CD14-positive monocyte (primary cell): ENCODE measurements around the gene ZYX. TPM values are rescaled to one million over a fixed set of nuclear protein-coding genes. Genes with fewer than 3 reads are reported as not detected.

ENCODE experiments used
- DNase-seq, 3 donors: peaks; one replicate each; pipeline ENCODE4 v3.0.0-alpha.2; 2011 to 2022
- H2AFZ ChIP-seq: 2 replicates; pipeline ENCODE4 v1.6.0; 2012; ENCODE audit warnings: mild to moderate bottlenecking, low read depth, low read length, inconsistent platforms; ENCODE audit not compliant: insufficient read depth, poor library complexity, severe bottlenecking
- H3K27ac ChIP-seq, 2 donors: 1 replicate in 1 of 2; 2 replicates in 1 of 2; pipeline ENCODE4 v1.5.1; 2012 to 2013; ENCODE audit warnings: low read length in 2 of 2, control low read depth in 1 of 2, inconsistent platforms in 1 of 2, low read depth in 1 of 2, mild to moderate bottlenecking in 1 of 2
- H3K27me3 ChIP-seq, 2 donors: one replicate each; pipeline versions ENCODE4 v1.6.0 to v1.6.1; 2011 to 2013; ENCODE audit warnings: low read length in 2 of 2; ENCODE audit not compliant: control insufficient read depth in 2 of 2, insufficient read depth in 2 of 2
- H3K36me3 ChIP-seq, 2 donors: replicated peaks in 1 of 2; 1 replicate in 1 of 2; 2 replicates in 1 of 2; pipeline versions ENCODE4 v1.5.1 to v1.6.1; 2012 to 2013; ENCODE audit warnings: low read length in 2 of 2, control low read depth in 1 of 2, inconsistent platforms in 1 of 2, mild to moderate bottlenecking in 1 of 2; ENCODE audit not compliant: insufficient read depth in 2 of 2, control insufficient read depth in 1 of 2
- H3K4me1 ChIP-seq, 2 donors: 1 replicate in 1 of 2; 2 replicates in 1 of 2; pipeline versions ENCODE4 v1.5.1 to v1.6.1; 2012 to 2013; ENCODE audit warnings: low read length in 2 of 2, control low read depth in 1 of 2, inconsistent platforms in 1 of 2, mild to moderate bottlenecking in 1 of 2, moderate library complexity in 1 of 2; ENCODE audit not compliant: insufficient read depth in 2 of 2, control insufficient read depth in 1 of 2
- H3K4me2 ChIP-seq: replicated peaks from 2 replicates; pipeline ENCODE3; 2012; ENCODE audit warnings: low read length, moderate library complexity, mild to moderate bottlenecking; ENCODE audit not compliant: poor library complexity, severe bottlenecking; ENCODE audit errors: extremely low read depth
- H3K4me3 ChIP-seq, 3 experiments: fragments of 200-600 bp in 1 of 3; sonication (generic) in 1 of 3; replicated peaks in 1 of 3; 1 replicate in 2 of 3; 2 replicates in 1 of 3; pipeline ENCODE4 v1.5.1; 2011 to 2013; ENCODE audit warnings: low read length in 3 of 3, mild to moderate bottlenecking in 3 of 3, control low read depth in 2 of 3, low read depth in 2 of 3, inconsistent platforms in 1 of 3, moderate library complexity in 1 of 3
- H3K79me2 ChIP-seq: 2 replicates; pipeline ENCODE4 v1.6.0; 2012; ENCODE audit warnings: mild to moderate bottlenecking, control low read depth, inconsistent platforms, low read length, moderate library complexity; ENCODE audit not compliant: insufficient read depth
- H3K9ac ChIP-seq: 2 replicates; pipeline ENCODE4 v1.6.0; 2017; ENCODE audit warnings: low read length, mild to moderate bottlenecking; ENCODE audit not compliant: insufficient read depth, poor library complexity, severe bottlenecking
- H3K9me3 ChIP-seq, 2 donors: replicated peaks in 1 of 2; 1 replicate in 1 of 2; 2 replicates in 1 of 2; pipeline versions ENCODE4 v1.5.1 to v1.6.1; 2012 to 2013; ENCODE audit warnings: low read length in 2 of 2, control low read depth in 1 of 2; ENCODE audit not compliant: control insufficient read depth in 1 of 2, insufficient read depth in 1 of 2
- H4K20me1 ChIP-seq: 2 replicates; pipeline ENCODE4 v1.6.0; 2012; ENCODE audit warnings: mild to moderate bottlenecking, low read length, control low read depth, moderate library complexity; ENCODE audit not compliant: insufficient read depth
- H3K27ac Mint-ChIP-seq, 7 donors: one replicate each; pipeline ENCODE4 v1.8.0; 2020; ENCODE audit warnings: mild to moderate bottlenecking in 7 of 7, mixed read lengths in 7 of 7, moderate library complexity in 6 of 7, inconsistent platforms in 2 of 7
- H3K27me3 Mint-ChIP-seq, 3 donors: one replicate each; pipeline ENCODE4 v1.8.0; 2021 to 2022; ENCODE audit warnings: low read depth in 3 of 3, mild to moderate bottlenecking in 3 of 3, mixed read lengths in 3 of 3, moderate library complexity in 3 of 3, inconsistent platforms in 1 of 3
- H3K36me3 Mint-ChIP-seq, 2 donors: one replicate each; pipeline ENCODE4 v1.8.0; 2020; ENCODE audit warnings: mixed read lengths in 2 of 2, inconsistent platforms in 1 of 2, mild to moderate bottlenecking in 1 of 2
- H3K4me1 Mint-ChIP-seq: one replicate; pipeline ENCODE4 v1.8.0; 2020; ENCODE audit warnings: mild to moderate bottlenecking, mixed read lengths
- H3K4me3 Mint-ChIP-seq, 2 donors: one replicate each; pipeline ENCODE4 v1.8.0; 2020; ENCODE audit warnings: mild to moderate bottlenecking in 2 of 2, mixed read lengths in 2 of 2, moderate library complexity in 1 of 2
- H3K9me3 Mint-ChIP-seq, 7 donors: one replicate each; pipeline ENCODE4 v1.8.0; 2020 to 2022; ENCODE audit warnings: mixed read lengths in 7 of 7, mild to moderate bottlenecking in 6 of 7, moderate library complexity in 6 of 7, inconsistent platforms in 2 of 7
- CTCF ChIP-seq: fragments of 200-600 bp; IDR thresholded peaks from one replicate; pipeline ENCODE4 v1.8.0; 2022; ENCODE audit warnings: antibody characterized with exemption, mild to moderate bottlenecking
- WGBS: methylation state at CpG from one replicate; pipeline ENCODE4 v1.1.5; 2013; ENCODE audit warnings: missing lambda C conversion rate; ENCODE audit not compliant: insufficient coverage; 5-methylcytosine and 5-hydroxymethylcytosine counted together
- intact Hi-C, 2 donors: fragments of 100-400 bp; cut with micrococcal nuclease; formaldehyde crosslinking; loops; one replicate each; pipeline versions ENCODE4 v1.15.0 to v1.15.1; 2023
- polyA plus RNA-seq, 3 donors: library from polyadenylated mRNA; depleted of rRNA in 1 of 3; unstranded in 2 of 3; stranded (reverse) in 1 of 3; fragments of 300-500 nt in 2 of 3; fragments of >200 nt in 1 of 3; fragmentation: Illumina TruSeq in 2 of 3; gene quantifications; 1 replicate in 2 of 3; 2 replicates in 1 of 3; pipeline ENCODE4 v1.2.3, GENCODE V29; 2012 to 2021

The ZYX gene
- polyA plus RNA-seq, 3 donors = 198 to 417 (median 331) TPM

DNA sequence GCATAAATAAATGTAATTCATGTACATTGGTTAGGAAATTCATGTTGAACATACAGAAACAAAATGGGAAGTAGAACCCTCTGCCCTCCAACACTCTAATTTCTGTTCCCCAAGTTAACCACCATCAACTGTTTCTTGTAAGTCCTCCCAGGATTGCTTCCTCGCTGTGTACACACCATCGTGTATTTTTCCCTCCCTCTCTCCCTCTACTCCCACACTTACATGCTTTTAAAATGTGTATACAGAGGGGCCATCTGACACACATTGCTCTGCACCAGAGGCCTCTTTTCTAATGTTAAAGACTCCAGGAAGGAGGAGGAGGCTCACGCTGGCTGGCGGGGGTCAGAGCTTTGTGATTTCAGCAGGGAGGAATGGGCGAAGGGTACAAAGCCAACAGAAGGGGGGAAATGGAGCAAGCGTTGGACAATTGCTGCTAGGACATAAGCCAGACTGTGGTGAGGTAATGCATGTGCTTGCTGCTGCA is 29.4 kb downstream of the ZYX start:
- Histone ChIP-seq H3K36me3 (no peaks in the 10 kb centered on the region), H3K79me2 (peaks cover 51% of the 10 kb centered on the region), H3K9me3 (no peaks in the 10 kb centered on the region), H3K4me3 (peak overlapping the region; percentile 24 to 68 (median 36)), H3K27ac (peak overlapping the region; percentile 80 to 81), H4K20me1 (no peaks in the 10 kb centered on the region), H3K9ac (peak overlapping the region; percentile 20), H3K27me3 (no peaks in the 10 kb centered on the region), H3K4me2 (peak overlapping the region; percentile 76), H3K4me1 (peaks cover 68 to 80% of the 10 kb centered on the region in 2 donors), H2AFZ (peak overlapping the region; percentile 52)
- Mint-ChIP-seq H3K9me3 (peaks cover 0 to 4% (median 0%) of the 10 kb centered on the region in 7 donors), H3K27ac (peak overlapping the region; percentile 88 to 96 (median 94)), H3K36me3 (no peaks in the 10 kb centered on the region), H3K4me3 (peak overlapping the region; percentile 74 to 86), H3K27me3 (peaks cover 0 to 3% (median 0%) of the 10 kb centered on the region in 3 donors), H3K4me1 (peaks cover 82% of the 10 kb centered on the region)
- DNase-seq = peak; percentile 60 to 82 (median 62)
- intact Hi-C loops = loop anchor here in 1 of 2 donors (10.0 kb wide), 3 partner anchors 46 to 166 kb away; partner anchors contain the start of gene FAM131B
- no peak for TF ChIP-seq CTCF
- WGBS = 0% methylated on average over 4 of the region's 6 CpGs

- H3K4me3 Mint-ChIP-seq = peak overlapping the region in 1 of 2 donors; percentile 57
- H3K27ac Mint-ChIP-seq = peak overlapping the region; percentile 87 to 96 (median 89)
- peaks cover 86% of the 10 kb centered on the region for H3K4me1 Mint-ChIP-seq
- 19% methylated on average over 3 of the region's 5 CpGs for WGBS
- H3K36me3 ChIP-seq = no peaks in the 10 kb centered on the region
- no peak overlapping the region for H2AFZ ChIP-seq
- peaks cover 0 to 4% (median 0%) of the 10 kb centered on the region in 7 donors for H3K9me3 Mint-ChIP-seq
- no peak overlapping the region for H3K9ac ChIP-seq
- H3K36me3 Mint-ChIP-seq = no peaks in the 10 kb centered on the region
- no peaks in the 10 kb centered on the region for H3K27me3 ChIP-seq
- DNase-seq = no peak
- peak overlapping the region in 1 of 2 donors; percentile 80 for H3K27ac ChIP-seq
- H4K20me1 ChIP-seq = no peaks in the 10 kb centered on the region
- no peaks in the 10 kb centered on the region for H3K9me3 ChIP-seq
- H3K79me2 ChIP-seq = peaks cover 62% of the 10 kb centered on the region
- intact Hi-C loops = loop anchor here in 1 of 2 donors (10.0 kb wide), 3 partner anchors 47 to 167 kb away; partner anchors contain the start of gene FAM131B
- peak overlapping the region in 1 of 3 experiments; percentile 68 for H3K4me3 ChIP-seq
- peak overlapping the region; percentile 12 for H3K4me2 ChIP-seq
- peaks cover 67 to 92% of the 10 kb centered on the region in 2 donors for H3K4me1 ChIP-seq
- no peak for TF ChIP-seq CTCF
- peaks cover 0 to 3% (median 0%) of the 10 kb centered on the region in 3 donors for H3K27me3 Mint-ChIP-seq
Observed at GRCh38 chr7:143411976-143412708, 31.0 kb downstream of the ZYX start.
